IMR-90 (cell line): ENCODE measurements around the gene SDCCAG8. TPM values are rescaled to one million over a fixed set of nuclear protein-coding genes. Genes with fewer than 3 reads are reported as not detected.

Source experiments
- ATAC-seq: fragments of 200-7000 bp; cut with Tn5 transposase; 2 replicates; pipeline ENCODE4 v1.9.1; 2020; ENCODE audit warnings: low read depth, mild to moderate bottlenecking, moderate library complexity
- BruUV-seq: library from RNA; stranded (reverse); fragments of 400-500 nt; replicated peaks from 2 replicates; lab custom pipeline; 2021; lab: Mats Ljungman, UMichigan
- CTCF ChIA-PET: fragments of 300-600 bp; formaldehyde crosslinking; extraction: SDS; loops from one replicate; lab custom pipeline; 2021; ENCODE audit warnings: antibody characterized with exemption; lab: Yijun Ruan, JAX
- POLR2A ChIA-PET: fragments of 300-600 bp; sonication (Branson Sonifier 250); formaldehyde crosslinking; loops from one replicate; lab custom pipeline; 2022; ENCODE audit warnings: antibody characterized with exemption; ENCODE audit not compliant: unreplicated experiment; lab: Charles Lee
- DNase-seq: peaks from one replicate; pipeline ENCODE4 v3.0.0; 2013
- H2AFZ ChIP-seq: replicated peaks from 2 replicates; pipeline ENCODE3; 2013; ENCODE audit warnings: low read length, mild to moderate bottlenecking; ENCODE audit not compliant: poor library complexity
- H2AK5ac ChIP-seq: 2 replicates; pipeline ENCODE4 v1.6.1; 2013; ENCODE audit warnings: low read depth, low read length, inconsistent platforms
- H2AK9ac ChIP-seq: replicated peaks from 2 replicates; pipeline ENCODE3; 2013; ENCODE audit warnings: mild to moderate bottlenecking, low read depth, low read length, moderate library complexity; ENCODE audit not compliant: poor library complexity
- H2BK120ac ChIP-seq: 2 replicates; pipeline ENCODE4 v1.6.1; 2013; ENCODE audit warnings: low read depth, low read length, inconsistent platforms
- H2BK15ac ChIP-seq: 3 replicates; pipeline ENCODE4 v1.6.1; 2013; ENCODE audit warnings: low read depth, low read length, inconsistent platforms
- H2BK20ac ChIP-seq: 2 replicates; pipeline ENCODE4 v1.6.1; 2013; ENCODE audit warnings: low read depth, mild to moderate bottlenecking, inconsistent platforms, low read length, moderate library complexity
- H2BK5ac ChIP-seq: 2 replicates; pipeline ENCODE4 v1.6.1; 2013; ENCODE audit warnings: mild to moderate bottlenecking, low read depth, low read length, inconsistent platforms; ENCODE audit not compliant: poor library complexity, severe bottlenecking
- H3K14ac ChIP-seq: replicated peaks from 2 replicates; pipeline ENCODE4 v1.6.1; 2013; ENCODE audit warnings: low read depth, low read length, inconsistent platforms
- H3K18ac ChIP-seq: 2 replicates; pipeline ENCODE4 v1.6.1; 2013; ENCODE audit warnings: low read depth, low read length, control low read depth
- H3K23ac ChIP-seq: 2 replicates; pipeline ENCODE4 v1.6.1; 2013; ENCODE audit warnings: low read depth, low read length, inconsistent platforms
- H3K27ac ChIP-seq: 2 replicates; pipeline ENCODE4 v1.5.1; 2013; ENCODE audit warnings: mild to moderate bottlenecking, control low read depth, low read length; ENCODE audit not compliant: insufficient read depth
- H3K27me3 ChIP-seq: 2 replicates; pipeline ENCODE4 v1.6.1; 2013; ENCODE audit warnings: low read length; ENCODE audit not compliant: control insufficient read depth, insufficient read depth
- H3K36me3 ChIP-seq: 2 replicates; pipeline ENCODE4 v1.6.1; 2013; ENCODE audit warnings: low read length, mixed read lengths; ENCODE audit not compliant: control insufficient read depth, insufficient read depth
- H3K4ac ChIP-seq: 2 replicates; pipeline ENCODE4 v1.6.1; 2013; ENCODE audit warnings: low read depth, low read length, inconsistent platforms
- H3K4me1 ChIP-seq: 2 replicates; pipeline ENCODE4 v1.6.1; 2013; ENCODE audit warnings: low read length, mixed read lengths; ENCODE audit not compliant: control insufficient read depth, insufficient read depth
- H3K4me2 ChIP-seq: 2 replicates; pipeline ENCODE4 v1.6.1; 2013; ENCODE audit warnings: low read depth, mild to moderate bottlenecking, control low read depth, low read length, moderate library complexity
- H3K4me3 ChIP-seq: 2 replicates; pipeline ENCODE4 v1.5.1; 2013; ENCODE audit warnings: low read depth, mild to moderate bottlenecking, control low read depth, low read length, moderate library complexity; ENCODE audit not compliant: insufficient read depth
- H3K56ac ChIP-seq: 2 replicates; pipeline ENCODE4 v1.6.1; 2013; ENCODE audit warnings: low read length, inconsistent platforms; ENCODE audit not compliant: insufficient read depth; ENCODE audit errors: extremely low read depth
- H3K79me1 ChIP-seq, 2 experiments: 2 replicates each; pipeline ENCODE4 v1.6.1; 2013; ENCODE audit warnings: low read length in 2 of 2, inconsistent platforms in 1 of 2, low read depth in 1 of 2
- H3K9ac ChIP-seq: 2 replicates; pipeline ENCODE4 v1.6.1; 2013; ENCODE audit warnings: low read depth, low read length, control low read depth
- H3K9me1 ChIP-seq: 2 replicates; pipeline ENCODE4 v1.6.1; 2013; ENCODE audit warnings: low read length, inconsistent platforms; ENCODE audit not compliant: insufficient read depth
- H3K9me3 ChIP-seq: 2 replicates; pipeline ENCODE4 v1.6.1; 2013; ENCODE audit warnings: low read length; ENCODE audit not compliant: control insufficient read depth, insufficient read depth
- H4K20me1 ChIP-seq: 2 replicates; pipeline ENCODE4 v1.6.1; 2013; ENCODE audit warnings: low read length, inconsistent platforms; ENCODE audit not compliant: insufficient read depth
- H4K5ac ChIP-seq: 2 replicates; pipeline ENCODE4 v1.6.1; 2013; ENCODE audit warnings: mild to moderate bottlenecking, low read depth, low read length, control low read depth
- H4K8ac ChIP-seq, 2 experiments: 2 replicates each; pipeline ENCODE4 v1.6.1; 2013; ENCODE audit warnings: low read depth in 2 of 2, low read length in 2 of 2, control low read depth in 1 of 2, inconsistent platforms in 1 of 2
- H4K91ac ChIP-seq: 2 replicates; pipeline ENCODE4 v1.6.1; 2013; ENCODE audit warnings: low read depth, low read length, inconsistent platforms; ENCODE audit not compliant: insufficient read depth
- BHLHE40 ChIP-seq: fragments of 150-350 bp; IDR thresholded peaks from 2 replicates; pipeline ENCODE4 v1.6.1; 2016; ENCODE audit warnings: mild to moderate bottlenecking, low read depth, low read length
- CEBPB ChIP-seq: IDR thresholded peaks from 2 replicates; pipeline ENCODE4 v1.6.1; 2012; ENCODE audit warnings: low read depth, low read length, improper control_type of control experiment
- CHD1 ChIP-seq: IDR thresholded peaks from 2 replicates; pipeline ENCODE4 v1.6.1; 2012; ENCODE audit warnings: low read depth, low read length, improper control_type of control experiment
- CTCF ChIP-seq: conservative IDR thresholded peaks from 2 replicates; pipeline ENCODE4 v1.5.1; 2012; ENCODE audit warnings: mild to moderate bottlenecking, low read depth, low read length, improper control_type of control experiment
- ELK1 ChIP-seq: fragments of 150-350 bp; IDR thresholded peaks from 2 replicates; pipeline ENCODE4 v1.6.1; 2016; ENCODE audit warnings: low read depth, mild to moderate bottlenecking, low read length, moderate library complexity, borderline replicate concordance
- FOS ChIP-seq: fragments of 150-350 bp; IDR thresholded peaks from 2 replicates; pipeline ENCODE4 v1.6.1; 2016; ENCODE audit warnings: low read depth, low read length
- MAFK ChIP-seq: IDR thresholded peaks from 2 replicates; pipeline ENCODE4 v1.6.1; 2012; ENCODE audit warnings: low read depth, low read length, improper control_type of control experiment
- MAZ ChIP-seq: IDR thresholded peaks from 2 replicates; pipeline ENCODE4 v1.6.1; 2012; ENCODE audit warnings: low read depth, mild to moderate bottlenecking, low read length, improper control_type of control experiment, moderate library complexity, borderline replicate concordance
- MXI1 ChIP-seq: IDR thresholded peaks from 2 replicates; pipeline ENCODE4 v1.6.1; 2012; ENCODE audit warnings: low read depth, mild to moderate bottlenecking, low read length, moderate library complexity, borderline replicate concordance
- NFE2L2 ChIP-seq: fragments of 150-350 bp; IDR thresholded peaks from 2 replicates; pipeline ENCODE4 v1.6.1; 2016; ENCODE audit warnings: low read depth, mild to moderate bottlenecking, low read length
- RAD21 ChIP-seq: IDR thresholded peaks from 2 replicates; pipeline ENCODE4 v1.6.1; 2012; ENCODE audit warnings: low read length, improper control_type of control experiment
- RCOR1 ChIP-seq: IDR thresholded peaks from 2 replicates; pipeline ENCODE4 v1.6.1; 2012; ENCODE audit warnings: mild to moderate bottlenecking, low read length, improper control_type of control experiment; ENCODE audit not compliant: insufficient replicate concordance
- RFX5 ChIP-seq: IDR thresholded peaks from 2 replicates; pipeline ENCODE4 v1.8.0; 2012; ENCODE audit warnings: low read depth, mild to moderate bottlenecking, low read length, moderate library complexity
- SMC3 ChIP-seq: fragments of 150-350 bp; IDR thresholded peaks from 2 replicates; pipeline ENCODE4 v1.6.1; 2016; ENCODE audit warnings: low read depth, mild to moderate bottlenecking, antibody characterized with exemption, low read length, moderate library complexity
- WGBS, 2 experiments: methylation state at CpG; one replicate each; pipeline versions ENCODE4 v1.1.5 to v1.1.7; 2013; ENCODE audit warnings: missing lambda C conversion rate in 2 of 2; ENCODE audit not compliant: insufficient read length in 1 of 2; ENCODE audit errors: extremely low coverage in 2 of 2; 5-methylcytosine and 5-hydroxymethylcytosine counted together
- dilution Hi-C: fragments of 300-500 bp; cut with HindIII; formaldehyde crosslinking; loops from one replicate; pipeline ENCODE4 v1.14.3; 2018; ENCODE audit warnings: low sequenced_read_pairs; ENCODE audit not compliant: unreplicated experiment
- in situ Hi-C: fragments of 300-500 bp; cut with MboI; formaldehyde crosslinking; loops from 3 replicates; pipeline ENCODE4 v1.14.3; 2019; ENCODE audit warnings: low sequenced_read_pairs, inconsistent platforms, mixed read lengths
- intact Hi-C: fragments of 100-400 bp; cut with micrococcal nuclease; formaldehyde crosslinking; loops from 2 replicates; pipeline ENCODE4 v1.10.0; 2022
- polyA plus RNA-seq, 3 experiments: library from polyadenylated mRNA; depleted of rRNA; stranded (reverse); fragments of >200 nt; gene quantifications; 2 replicates each; pipeline ENCODE4 v1.2.3, GENCODE V29; 2012; ENCODE audit warnings: low replicate concordance in 1 of 3
- total RNA-seq: library from RNA; depleted of rRNA; stranded (reverse); fragments of >200 nt; gene quantifications from 2 replicates; pipeline ENCODE4 v1.2.3, GENCODE V29; 2012

SDCCAG8 gene
- total and polyA plus RNA-seq, 2 of the 4 experiments (the other 2 are of a cell fraction), result 25.2 to 46.8 TPM

GRCh38 chr1:243461700-243462099 is 205.9 kb downstream of the SDCCAG8 start:
- TF ChIP-seq RCOR1 (no peak), MAFK (no peak), ELK1 (no peak), MXI1 (no peak), FOS (no peak), SMC3 (no peak), MAZ (no peak), NFE2L2 (no peak), CEBPB (no peak), CTCF (no peak), RFX5 (no peak), BHLHE40 (no peak), RAD21 (no peak), CHD1 (no peak)
- WGBS, 2 experiments, result no CpG with 5 or more reads among the region's 4 CpGs
- no peak overlapping the region for H3K56ac ChIP-seq
- no peak overlapping the region for H4K91ac ChIP-seq
- no peak overlapping the region for H4K8ac ChIP-seq
- in situ Hi-C loops, result no loop called here
- no peak overlapping the region for H3K27ac ChIP-seq
- no peak overlapping the region for H2BK5ac ChIP-seq
- no peak overlapping the region for H3K4me3 ChIP-seq
- H3K9me3 ChIP-seq, result no peaks in the 10 kb centered on the region
- ChIA-PET POLR2A (no interaction called here), CTCF (no interaction called here)
- H2AK9ac ChIP-seq, result no peak overlapping the region
- no peak overlapping the region for H3K14ac ChIP-seq
- H2AK5ac ChIP-seq, result no peak overlapping the region
- H2BK120ac ChIP-seq, result no peak overlapping the region
- ATAC-seq (no peak), DNase-seq (no peak)
- H2BK20ac ChIP-seq, result no peak overlapping the region
- no peak overlapping the region for H3K9ac ChIP-seq
- no peak overlapping the region for H3K23ac ChIP-seq
- dilution Hi-C loops, result no loop called here
- peaks cover 2% of the 10 kb centered on the region for H3K4me1 ChIP-seq
- no peak overlapping the region for H2BK15ac ChIP-seq
- H3K18ac ChIP-seq, result no peak overlapping the region
- H4K20me1 ChIP-seq, result no peaks in the 10 kb centered on the region
- H2AFZ ChIP-seq, result no peak overlapping the region
- intact Hi-C loops, result no loop called here
- H3K4me2 ChIP-seq, result no peak overlapping the region
- H3K36me3 ChIP-seq, result peaks cover 2% of the 10 kb centered on the region; the same call in 1 of the 2 replicates
- H3K9me1 ChIP-seq, result peaks cover 7% of the 10 kb centered on the region; the same call in 1 of the 2 replicates
- H3K79me1 ChIP-seq, result no peaks in the 10 kb centered on the region
- no TSS peak for BruUV-seq
- no peak overlapping the region for H3K4ac ChIP-seq
- H3K27me3 ChIP-seq, result no peaks in the 10 kb centered on the region
- H4K5ac ChIP-seq, result no peak overlapping the region
